HG03521 (cell line): Measurements from ENCODE around the gene AP2B1.
"Not testable (repeated sequence)": the region's sequence is repeated elsewhere in the genome, so short reads cannot be mapped to it uniquely, and the experiment has no call there.

ENCODE experiments used
- ATAC-seq: cut with Tn5 transposase; IDR thresholded peaks from one replicate; pipeline ENCODE4 v1.9.1; 2021; ENCODE audit warnings: mild to moderate bottlenecking, moderate library complexity; ENCODE audit not compliant: unreplicated experiment

Gene AP2B1

DNA sequence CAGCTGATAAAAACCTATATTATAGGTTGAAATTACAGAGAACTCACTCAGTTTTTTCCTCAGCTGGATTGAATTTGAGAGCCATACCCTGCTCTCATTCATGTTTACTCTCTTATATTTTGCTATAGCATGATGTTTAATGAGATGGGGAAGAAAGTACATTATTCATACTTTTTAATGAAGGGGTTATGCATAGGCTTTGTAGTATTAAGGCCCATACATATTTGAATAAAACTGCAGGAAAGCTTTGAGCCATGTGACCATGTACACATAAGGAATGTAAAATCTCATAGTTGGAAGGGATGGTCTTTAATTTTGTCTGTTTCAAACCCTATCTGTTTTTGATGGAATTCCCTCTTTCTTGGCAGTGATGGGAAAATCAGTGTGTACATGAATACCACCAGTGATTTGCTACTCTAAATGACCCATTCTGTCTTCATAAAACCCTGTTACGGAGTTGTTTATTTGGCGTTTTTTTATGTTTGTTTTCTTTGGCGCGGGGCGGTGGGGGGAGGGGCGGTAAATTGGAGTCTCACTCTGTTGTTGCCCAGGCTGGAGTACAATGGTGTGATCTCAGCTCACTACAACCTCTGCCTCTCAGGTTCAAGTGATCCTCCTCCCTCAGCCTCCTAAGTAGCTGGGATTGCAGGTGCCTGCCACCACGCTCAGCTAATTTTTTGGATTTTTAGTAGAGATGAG, 105.5 kb downstream of the AP2B1 start:
- no peak for ATAC-seq

DNA sequence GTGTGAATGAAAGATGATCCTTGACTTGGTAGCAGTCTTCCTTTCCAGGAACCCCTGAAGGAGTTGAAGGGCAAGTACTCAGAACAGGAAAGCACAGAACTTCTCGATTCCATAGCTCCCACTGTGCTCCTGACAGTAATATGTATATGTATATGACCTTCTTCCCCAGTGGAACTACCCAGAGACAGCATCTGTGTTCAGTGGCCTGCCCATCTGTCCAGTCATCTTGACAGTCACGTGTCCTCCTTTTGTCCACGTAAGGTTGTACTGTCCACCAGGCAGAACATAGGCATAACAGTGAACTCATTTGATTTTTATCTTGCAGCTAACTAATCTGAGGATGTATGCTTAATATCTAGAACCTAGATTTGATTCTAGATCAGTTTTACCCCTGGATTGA, 106.5 kb downstream of the AP2B1 start:
- no peak for ATAC-seq

DNA sequence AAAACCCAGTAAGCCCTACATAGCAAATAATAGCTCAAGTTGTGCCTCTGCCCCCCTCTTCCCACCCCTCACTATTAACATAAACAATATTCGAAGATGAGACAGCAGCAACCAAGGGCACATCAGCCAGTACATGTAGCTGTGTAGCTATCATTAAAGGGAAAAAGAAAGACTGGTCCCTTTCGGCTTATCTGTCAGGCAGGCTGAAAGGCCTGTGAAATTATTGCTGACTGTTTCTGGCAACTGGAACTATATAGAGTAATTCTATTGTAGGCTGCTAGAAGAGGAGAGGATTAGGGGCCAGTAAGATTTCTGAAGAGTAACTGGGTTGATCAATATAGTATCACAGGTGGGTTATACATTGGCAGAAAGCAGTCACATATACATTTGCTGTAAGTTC, 107.8 kb downstream of the AP2B1 start:
- ATAC-seq: no peak

GRCh38 chr17:35695613-35696012, 108.5 kb downstream of the AP2B1 start:
- ATAC-seq: no peak

- no peak for ATAC-seq
Measured at GRCh38 chr17:35698800-35699199, 111.7 kb downstream of the AP2B1 start.

GRCh38 chr17:35700150-35700549, 113.0 kb downstream of the AP2B1 start:
- no peak for ATAC-seq

DNA sequence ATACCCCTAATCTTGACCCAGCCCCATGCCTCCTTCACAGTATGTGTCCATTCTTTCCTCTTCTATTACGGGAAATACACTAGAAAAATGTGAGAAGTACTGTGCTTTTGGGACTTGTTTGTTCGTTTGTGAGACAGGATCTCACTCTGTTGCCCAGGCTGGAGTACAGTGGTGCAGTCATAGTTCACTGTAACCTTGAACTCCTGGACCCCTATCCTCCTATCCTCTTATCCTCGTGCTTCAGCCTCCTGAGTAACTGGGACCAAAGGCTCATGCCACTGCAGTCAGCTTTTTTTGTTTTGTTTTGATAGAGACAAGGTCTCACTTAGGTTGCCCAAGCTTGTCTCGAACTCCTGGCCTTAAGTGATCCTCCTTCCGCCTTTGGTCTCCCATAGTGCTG, 114.4 kb downstream of the AP2B1 start:
- ATAC-seq: no peak

DNA sequence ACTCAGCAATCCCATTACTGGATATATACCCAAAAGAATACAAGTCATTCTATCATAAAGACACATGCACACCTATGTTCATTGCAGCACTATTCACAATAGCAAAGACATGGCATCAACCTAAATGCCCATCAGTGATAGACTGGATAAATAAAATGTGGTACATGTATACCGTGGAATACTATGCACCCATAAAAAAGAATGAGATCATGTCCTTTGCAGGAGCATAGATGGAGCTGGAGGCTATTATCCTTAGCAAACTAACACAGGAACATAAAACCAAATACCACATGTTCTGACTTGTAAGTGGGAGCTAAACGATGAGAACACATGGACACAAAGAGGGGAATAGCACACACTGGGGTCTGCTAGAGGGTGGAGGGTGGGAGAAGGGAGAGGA, 116.2 kb downstream of the AP2B1 start:
- ATAC-seq: not testable (repeated sequence)

DNA sequence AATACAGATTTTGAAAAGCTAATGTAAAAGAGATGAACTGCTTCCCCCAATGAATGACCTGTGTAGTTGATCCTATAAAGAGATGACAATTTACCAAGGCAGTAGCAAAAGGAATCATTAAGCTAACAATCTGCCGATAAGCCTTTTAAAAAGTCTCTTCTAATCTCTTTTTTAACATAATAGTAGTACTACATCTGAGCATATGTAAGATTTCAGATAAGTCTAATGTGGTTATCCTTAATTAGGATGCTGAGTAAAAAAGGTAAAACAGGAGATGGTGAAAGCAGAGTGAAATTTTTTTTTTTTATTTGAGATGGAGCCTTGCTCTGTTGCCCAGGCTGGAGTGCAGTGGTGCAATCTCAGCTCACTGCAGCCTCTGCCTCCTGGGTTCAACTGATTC, 118.1 kb downstream of the AP2B1 start:
- ATAC-seq: no peak

GRCh38 chr17:35705705-35706104, 118.6 kb downstream of the AP2B1 start:
- ATAC-seq: no peak

- no peak for ATAC-seq
Measured at GRCh38 chr17:35708149-35708548, 121.0 kb downstream of the AP2B1 start.

DNA sequence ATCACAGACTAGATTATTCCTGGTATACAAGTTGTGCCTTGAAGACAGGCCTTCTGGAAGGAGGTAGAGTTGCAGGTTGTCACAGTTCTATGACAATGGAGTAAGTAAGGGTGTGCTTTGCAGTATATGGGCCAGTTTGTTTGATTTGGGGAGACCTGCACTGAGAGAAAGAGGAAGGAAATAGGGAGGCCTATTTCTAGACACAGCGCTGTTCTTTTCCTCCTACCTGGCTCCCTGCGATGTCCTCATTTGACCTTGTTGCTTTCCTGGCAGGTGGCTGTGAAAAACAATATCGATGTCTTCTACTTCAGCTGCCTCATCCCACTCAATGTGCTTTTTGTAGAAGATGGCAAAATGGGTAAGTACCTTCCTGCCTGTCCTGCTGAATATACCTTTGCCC, 121.8 kb downstream of the AP2B1 start:
- no peak for ATAC-seq

GRCh38 chr17:35709874-35710273, 122.8 kb downstream of the AP2B1 start:
- no peak for ATAC-seq

DNA sequence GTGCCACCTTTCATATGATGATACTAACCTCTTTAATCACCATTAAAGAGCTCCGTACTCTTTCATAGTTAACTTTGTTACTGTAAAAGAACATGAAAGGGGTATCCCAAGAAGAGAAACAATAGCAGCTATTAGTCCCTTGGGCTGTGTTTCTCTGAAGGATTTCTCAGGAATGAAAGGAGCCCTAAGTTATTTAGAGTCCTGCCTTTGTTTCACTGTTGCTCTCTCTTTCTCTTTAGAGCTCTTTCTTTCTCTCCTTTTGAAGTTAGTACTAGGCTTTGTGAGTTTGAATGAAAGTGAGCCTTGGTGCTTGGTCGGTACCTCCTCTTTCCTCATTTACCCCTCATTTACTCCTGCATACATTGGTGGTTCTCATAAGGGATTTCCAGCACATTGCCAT, 123.8 kb downstream of the AP2B1 start:
- ATAC-seq: no peak

DNA sequence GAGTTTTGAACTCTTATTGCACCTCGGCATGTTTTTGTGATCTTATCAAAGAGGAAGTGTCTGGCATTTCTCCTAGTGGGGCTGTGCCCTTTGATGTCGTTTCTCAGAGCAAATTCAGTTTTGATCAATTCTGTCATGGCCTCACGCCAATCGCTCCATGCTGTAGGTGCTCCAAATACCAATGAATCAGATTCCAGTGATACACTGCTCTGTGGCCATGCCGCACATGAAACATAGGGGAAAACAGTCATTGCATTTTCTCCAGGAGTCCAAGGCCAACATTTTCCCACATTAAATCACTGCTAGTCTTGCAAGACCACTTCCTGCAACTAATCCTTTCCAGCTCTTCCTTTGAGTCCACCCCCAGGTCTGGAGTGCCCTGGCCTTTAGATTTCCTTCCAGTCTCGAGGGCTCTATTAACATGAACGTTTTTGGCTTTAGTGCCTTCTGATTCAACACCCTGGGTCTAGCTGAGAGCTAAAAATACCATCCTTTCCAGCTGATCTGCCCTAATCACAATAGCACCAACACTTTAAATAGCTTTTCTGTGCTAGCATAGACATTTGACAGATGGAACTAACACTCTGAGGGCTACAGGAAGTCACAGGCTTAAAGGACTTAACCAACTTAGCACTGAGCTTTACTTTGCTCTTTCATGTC, 126.1 kb downstream of the AP2B1 start:
- ATAC-seq: no peak

- ATAC-seq: no peak
Measured at GRCh38 chr17:35714988-35715387, 127.9 kb downstream of the AP2B1 start.

DNA sequence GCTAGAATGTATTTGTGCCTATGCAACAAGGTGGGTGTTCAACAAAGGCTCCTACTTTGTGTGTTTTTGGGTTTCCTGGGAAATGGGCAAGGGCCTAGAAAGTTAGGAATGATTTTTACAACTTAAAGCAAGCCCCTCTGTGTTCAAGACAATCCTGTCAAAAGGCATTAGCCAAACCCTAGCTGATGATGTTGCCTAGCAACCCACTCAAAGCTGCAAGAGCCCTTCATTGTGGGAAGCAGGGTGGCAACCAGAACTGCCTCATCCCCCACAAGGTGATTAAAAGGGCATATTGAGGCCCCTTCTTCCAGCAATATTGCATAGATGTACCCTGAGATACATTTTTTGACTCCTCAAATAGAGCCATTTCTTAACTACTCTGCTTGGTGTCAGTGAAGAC, 128.3 kb downstream of the AP2B1 start:
- ATAC-seq: no peak

GRCh38 chr17:35716173-35716572, 129.1 kb downstream of the AP2B1 start:
- no peak for ATAC-seq

- ATAC-seq: no peak
Measured at GRCh38 chr17:35716897-35717465, 129.9 kb downstream of the AP2B1 start.

DNA sequence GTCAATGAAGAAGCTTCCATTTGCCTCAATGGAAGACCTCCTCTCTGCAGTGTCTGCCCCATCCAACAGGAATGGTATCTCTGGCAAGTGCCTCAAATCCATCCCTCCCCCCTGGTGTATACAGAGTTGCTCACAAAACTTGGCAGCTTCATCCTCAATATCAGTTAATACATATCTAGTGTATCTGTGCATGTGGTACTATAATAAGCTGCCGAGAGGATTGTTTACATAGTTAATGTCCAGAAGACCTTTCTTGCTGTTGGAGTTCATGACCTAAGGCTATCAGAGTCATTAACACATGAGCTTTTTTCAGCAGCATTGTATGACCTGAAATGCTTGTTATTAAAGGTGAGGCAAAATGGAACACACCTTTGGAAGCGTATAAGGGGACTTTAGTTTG, 130.4 kb downstream of the AP2B1 start:
- ATAC-seq: no peak

DNA sequence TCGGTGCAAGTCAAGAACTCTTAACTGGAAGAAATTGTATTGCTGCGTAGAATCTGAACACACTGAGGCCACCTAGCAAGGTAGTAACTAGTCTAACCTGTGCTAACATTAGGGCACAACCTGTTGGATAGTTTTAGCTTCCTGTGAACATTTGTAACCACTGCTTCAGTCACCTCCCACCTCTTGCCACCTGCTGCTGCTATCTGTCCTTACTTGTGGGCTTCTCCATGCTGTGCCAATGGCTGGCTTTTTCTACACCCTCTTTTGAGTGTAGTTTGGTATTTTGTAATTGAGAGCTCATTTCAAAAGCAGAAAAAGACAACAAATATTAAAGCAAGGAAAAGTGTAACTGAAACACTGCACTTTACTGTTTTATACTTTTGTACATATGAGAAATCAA, 136.6 kb downstream of the AP2B1 start:
- ATAC-seq: no peak

- no peak for ATAC-seq
Measured at GRCh38 chr17:35725058-35725457, 137.9 kb downstream of the AP2B1 start.

DNA sequence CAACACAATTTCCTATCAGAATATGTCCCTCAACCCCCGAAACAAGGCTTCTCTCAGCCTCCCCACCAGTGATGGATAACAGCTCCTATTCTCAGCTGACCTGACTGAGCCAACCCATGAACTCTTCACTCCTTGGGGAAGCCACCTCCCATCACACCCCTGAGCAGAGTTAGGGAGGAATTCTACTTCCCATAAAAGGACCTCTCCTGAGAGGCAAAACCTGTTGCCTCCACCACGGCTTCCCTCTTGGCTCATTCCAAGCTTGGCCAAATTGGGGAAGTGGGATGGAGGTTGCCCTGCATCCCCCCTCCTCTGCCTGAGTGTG, 138.6 kb downstream of the AP2B1 start:
- ATAC-seq: no peak
